Skeletal muscle tissue (tissue), 4 donors: Measurements from ENCODE around the gene CST4. TPM values are rescaled to one million over a fixed set of nuclear protein-coding genes. Genes with fewer than 3 reads are reported as not detected.

ENCODE experiments used
- H3K27ac ChIP-seq: one replicate; pipeline ENCODE4 v1.7.0; 2013; ENCODE audit warnings: mild to moderate bottlenecking, low read depth, low read length, inconsistent platforms
- H3K27me3 ChIP-seq, 3 donors: one replicate each; pipeline ENCODE4 v1.7.0; 2013; ENCODE audit warnings: low read length in 3 of 3; ENCODE audit not compliant: control insufficient read depth in 3 of 3, insufficient read depth in 3 of 3
- H3K36me3 ChIP-seq, 3 donors: one replicate each; pipeline ENCODE4 v1.7.0; 2013; ENCODE audit warnings: low read length in 3 of 3; ENCODE audit not compliant: control insufficient read depth in 3 of 3, insufficient read depth in 3 of 3
- H3K4me1 ChIP-seq, 3 donors: one replicate each; pipeline ENCODE4 v1.7.0; 2013; ENCODE audit warnings: low read length in 3 of 3, mild to moderate bottlenecking in 3 of 3; ENCODE audit not compliant: control insufficient read depth in 3 of 3, insufficient read depth in 3 of 3
- H3K4me3 ChIP-seq, 3 donors: one replicate each; pipeline ENCODE4 v1.7.0; 2013; ENCODE audit warnings: low read length in 3 of 3
- H3K9ac ChIP-seq, 3 donors: one replicate each; pipeline ENCODE4 v1.7.0; 2013; ENCODE audit warnings: low read length in 3 of 3, mild to moderate bottlenecking in 3 of 3, moderate library complexity in 2 of 3, low read depth in 1 of 3
- H3K9me3 ChIP-seq, 3 donors: one replicate each; pipeline ENCODE4 v1.7.0; 2013; ENCODE audit warnings: low read length in 3 of 3; ENCODE audit not compliant: control insufficient read depth in 3 of 3
- total RNA-seq: library from RNA; depleted of rRNA; stranded (reverse); fragments of >200 nt; gene quantifications from one replicate; pipeline ENCODE4 v1.2.3, GENCODE V29; 2014
- donor health status: Osteomylitis.

Gene CST4
- total RNA-seq, 1 donor from 2014 or later: not detected

GRCh38 chr20:23647346-23647745 is 41.5 kb downstream of the CST4 start:
- Histone ChIP-seq H3K9ac (no peak overlapping the region), H3K36me3 (no peaks in the 10 kb centered on the region), H3K4me3 (no peak overlapping the region), H3K27ac (no peak overlapping the region), H3K27me3 (no peaks in the 10 kb centered on the region), H3K4me1 (peaks cover 7 to 16% (median 8%) of the 10 kb centered on the region in 3 donors), H3K9me3 (no peaks in the 10 kb centered on the region)

- Histone ChIP-seq H3K4me3 (no peak overlapping the region), H3K27me3 (no peaks in the 10 kb centered on the region), H3K4me1 (peaks cover 18 to 27% (median 19%) of the 10 kb centered on the region in 3 donors)
Measured at GRCh38 chr20:23646106-23646873, 42.5 kb downstream of the CST4 start.

GRCh38 chr20:23645575-23645974 is 43.3 kb downstream of the CST4 start:
- H3K36me3 ChIP-seq: no peaks in the 10 kb centered on the region
- peaks cover 25 to 34% (median 26%) of the 10 kb centered on the region in 3 donors for H3K4me1 ChIP-seq
- H3K9ac ChIP-seq: no peak overlapping the region
- no peak overlapping the region for H3K27ac ChIP-seq
- H3K4me3 ChIP-seq: no peak overlapping the region
- H3K9me3 ChIP-seq: no peaks in the 10 kb centered on the region
- H3K27me3 ChIP-seq: no peaks in the 10 kb centered on the region

More at GRCh38 chr20:23646106-23646873, 42.5 kb downstream of the CST4 start:
- Histone ChIP-seq H3K9ac (no peak overlapping the region), H3K9me3 (no peaks in the 10 kb centered on the region), H3K27ac (no peak overlapping the region), H3K36me3 (no peaks in the 10 kb centered on the region)

- no peaks in the 10 kb centered on the region for H3K36me3 ChIP-seq
- no peak overlapping the region for H3K4me3 ChIP-seq
- no peak overlapping the region for H3K9ac ChIP-seq
- H3K9me3 ChIP-seq: no peaks in the 10 kb centered on the region
- peaks cover 31 to 47% (median 36%) of the 10 kb centered on the region in 3 donors for H3K4me1 ChIP-seq
- H3K27me3 ChIP-seq: no peaks in the 10 kb centered on the region
- H3K27ac ChIP-seq: no peak overlapping the region
Measured at GRCh38 chr20:23644164-23644563, 44.7 kb downstream of the CST4 start.

- Histone ChIP-seq H3K9ac (no peak overlapping the region), H3K9me3 (no peaks in the 10 kb centered on the region), H3K36me3 (no peaks in the 10 kb centered on the region), H3K27me3 (no peaks in the 10 kb centered on the region), H3K4me1 (peaks cover 31 to 47% (median 38%) of the 10 kb centered on the region in 3 donors), H3K4me3 (no peak overlapping the region), H3K27ac (no peak overlapping the region)
Measured at GRCh38 chr20:23643659-23644058, 45.2 kb downstream of the CST4 start.

- H3K27me3 ChIP-seq: no peaks in the 10 kb centered on the region
- H3K27ac ChIP-seq: peak overlapping the region; percentile 63
- peak overlapping the region; percentile 10 to 77 (median 68) for H3K9ac ChIP-seq
- peak overlapping the region in 2 of 3 donors; percentile 0 to 14 for H3K4me3 ChIP-seq
- no peaks in the 10 kb centered on the region for H3K36me3 ChIP-seq
- peaks cover 31 to 47% (median 39%) of the 10 kb centered on the region in 3 donors for H3K4me1 ChIP-seq
- H3K9me3 ChIP-seq: no peaks in the 10 kb centered on the region
Measured at GRCh38 chr20:23641936-23642751, 46.7 kb downstream of the CST4 start.

GRCh38 chr20:23640671-23641667 is 47.9 kb downstream of the CST4 start:
- Histone ChIP-seq H3K4me3 (peak overlapping the region in 2 of 3 donors; percentile 25 to 54), H3K27me3 (no peaks in the 10 kb centered on the region), H3K9me3 (no peaks in the 10 kb centered on the region), H3K9ac (peak overlapping the region in 2 of 3 donors; percentile 9 to 77), H3K4me1 (peaks cover 40 to 57% (median 48%) of the 10 kb centered on the region in 3 donors), H3K27ac (peak overlapping the region; percentile 63), H3K36me3 (peaks cover 0 to 2% (median 0%) of the 10 kb centered on the region in 3 donors)

GRCh38 chr20:23640018-23640601 is 48.7 kb downstream of the CST4 start:
- Histone ChIP-seq H3K9me3 (no peaks in the 10 kb centered on the region), H3K27ac (no peak overlapping the region), H3K9ac (peak overlapping the region in 1 of 3 donors; percentile 77), H3K4me3 (no peak overlapping the region), H3K4me1 (peaks cover 49 to 65% (median 57%) of the 10 kb centered on the region in 3 donors), H3K36me3 (peaks cover 0 to 2% (median 0%) of the 10 kb centered on the region in 3 donors), H3K27me3 (no peaks in the 10 kb centered on the region)

GRCh38 chr20:23639490-23639958 is 49.3 kb downstream of the CST4 start:
- H3K36me3 ChIP-seq: peaks cover 0 to 6% (median 3%) of the 10 kb centered on the region in 3 donors
- H3K4me3 ChIP-seq: no peak overlapping the region
- no peak overlapping the region for H3K9ac ChIP-seq
- H3K4me1 ChIP-seq: peaks cover 55 to 71% (median 63%) of the 10 kb centered on the region in 3 donors
- H3K9me3 ChIP-seq: no peaks in the 10 kb centered on the region
- no peak overlapping the region for H3K27ac ChIP-seq
- H3K27me3 ChIP-seq: no peaks in the 10 kb centered on the region
